A549 (cell line): ENCODE measurements around the gene TREX2. TPM values are rescaled to one million over a fixed set of nuclear protein-coding genes. Genes with fewer than 3 reads are reported as not detected.

Experiments used
- ATAC-seq, 2 experiments: fragments of 200-7000 bp in 1 of 2; fragments of >200 bp in 1 of 2; cut with Nextera tagmentation in 1 of 2; cut with Tn5 transposase in 1 of 2; 3 replicates each; pipeline versions ENCODE4 v1.8.0 to v1.9.1; 2018 to 2020; ENCODE audit warnings: mild to moderate bottlenecking in 1 of 2, moderate library complexity in 1 of 2
- CTCF ChIA-PET: fragments of 300-600 bp; sonication (Branson Sonifier 250); formaldehyde crosslinking; extraction: SDS; loops from one replicate; lab custom pipeline; 2021; ENCODE audit warnings: antibody characterized with exemption, inconsistent platforms; lab: Yijun Ruan, JAX
- POLR2A ChIA-PET: fragments of 350-600 bp; formaldehyde crosslinking; extraction: SDS; loops from one replicate; lab custom pipeline; 2021; ENCODE audit warnings: antibody characterized with exemption, inconsistent platforms; lab: Yijun Ruan, JAX
- DNase-seq, 2 experiments: peaks; one replicate each; pipeline versions ENCODE4 v3.0.0 to v3.0.0-alpha.2; 2011 to 2016; ENCODE audit warnings: low read depth in 1 of 2, low spot score in 1 of 2
- FAIRE-seq: peaks from 2 replicates; lab custom pipeline; 2011; peaks lifted over from hg19 to GRCh38; lab: Jason Lieb, UNC
- H3K27ac ChIP-seq, 2 experiments: fragments of >200 bp; sonication (Bioruptor Twin); formaldehyde crosslinking; 3 replicates each; pipeline ENCODE4 v1.5.1; 2016 to 2017
- H3K4me1 ChIP-seq: fragments of >200 bp; sonication (Bioruptor Twin); formaldehyde crosslinking; 3 replicates; pipeline ENCODE4 v1.6.1; 2016
- H3K4me2 ChIP-seq: fragments of >200 bp; sonication (Bioruptor Twin); formaldehyde crosslinking; 3 replicates; pipeline ENCODE4 v1.6.1; 2016
- H3K4me3 ChIP-seq: fragments of >200 bp; sonication (Bioruptor Twin); formaldehyde crosslinking; 3 replicates; pipeline ENCODE4 v1.5.1; 2016
- H3K9me3 ChIP-seq: fragments of >200 bp; sonication (Bioruptor Twin); formaldehyde crosslinking; 3 replicates; pipeline ENCODE4 v1.6.1; 2016
- BHLHE40 ChIP-seq: IDR thresholded peaks from 2 replicates; pipeline ENCODE4 v1.6.1; 2012; ENCODE audit warnings: low read depth, low read length, inconsistent platforms
- CHD2 ChIP-seq: fragments of 150-350 bp; IDR thresholded peaks from 2 replicates; pipeline ENCODE4 v1.6.1; 2014; ENCODE audit warnings: low read length; ENCODE audit not compliant: partially characterized antibody
- EP300 ChIP-seq, 2 experiments: fragments of >200 bp; sonication (Bioruptor Twin); formaldehyde crosslinking; IDR thresholded peaks; 2 replicates in 1 of 2; 3 replicates in 1 of 2; pipeline ENCODE4 v1.6.1; 2016 to 2017
- ESRRA ChIP-seq: fragments of 150-350 bp; IDR thresholded peaks from 2 replicates; pipeline ENCODE4 v1.6.1; 2014; ENCODE audit warnings: mild to moderate bottlenecking, low read length, borderline replicate concordance
- FOSL2 ChIP-seq, 2 experiments: fragments of 450-650 bp in 1 of 2; fragments of >200 bp in 1 of 2; sonication (Bioruptor Twin) in 1 of 2; formaldehyde crosslinking; IDR thresholded peaks; 2 replicates each; pipeline versions ENCODE4 v1.5.0 to v1.6.1; 2016 to 2020; ENCODE audit warnings: mild to moderate bottlenecking in 1 of 2, moderate library complexity in 1 of 2
- HDAC2 ChIP-seq: fragments of 200-600 bp; sonication (generic); IDR thresholded peaks from 2 replicates; pipeline ENCODE4 v1.6.1; 2016
- HEYL ChIP-seq: fragments of 250-450 bp; sonication (Bioruptor Pico); IDR thresholded peaks from 2 replicates; pipeline ENCODE4 v1.8.0; 2021; ENCODE audit warnings: mild to moderate bottlenecking, moderate library complexity
- KDM1A ChIP-seq: fragments of 200-600 bp; sonication (generic); IDR thresholded peaks from 2 replicates; pipeline ENCODE4 v1.6.1; 2016; ENCODE audit warnings: low read depth, mild to moderate bottlenecking
- KDM5A ChIP-seq: fragments of 200-600 bp; sonication (generic); IDR thresholded peaks from 2 replicates; pipeline ENCODE4 v1.6.1; 2016; ENCODE audit warnings: antibody characterized with exemption, mild to moderate bottlenecking
- MAFK ChIP-seq: fragments of 450-650 bp; IDR thresholded peaks from 2 replicates; pipeline ENCODE4 v1.6.1; 2014; ENCODE audit not compliant: partially characterized antibody
- MAZ ChIP-seq: fragments of 150-350 bp; IDR thresholded peaks from 2 replicates; pipeline ENCODE4 v1.6.1; 2014; ENCODE audit warnings: antibody characterized with exemption, low read depth, low read length, borderline replicate concordance
- NFE2L2 ChIP-seq: fragments of 150-350 bp; conservative IDR thresholded peaks from 2 replicates; pipeline ENCODE4 v1.6.1; 2014; ENCODE audit warnings: low read length
- NPAS2 ChIP-seq: fragments of 250-450 bp; sonication (Bioruptor Pico); IDR thresholded peaks from 2 replicates; pipeline ENCODE4 v1.8.0; 2022; ENCODE audit warnings: mild to moderate bottlenecking, moderate library complexity, borderline replicate concordance
- PHF8 ChIP-seq: fragments of 200-600 bp; sonication (generic); IDR thresholded peaks from 2 replicates; pipeline ENCODE4 v1.6.1; 2016; ENCODE audit warnings: low read depth, mild to moderate bottlenecking, antibody characterized with exemption, moderate library complexity, borderline replicate concordance
- POLR2A ChIP-seq: IDR thresholded peaks from 2 replicates; pipeline ENCODE4 v1.6.1; 2012; ENCODE audit warnings: mild to moderate bottlenecking, low read length
- POLR2AphosphoS2 ChIP-seq: conservative IDR thresholded peaks from 2 replicates; pipeline ENCODE4 v1.6.1; 2012; ENCODE audit warnings: low read length, improper control_type of control experiment, inconsistent platforms
- RAD21 ChIP-seq, 2 experiments: fragments of >200 bp in 1 of 2; sonication (Bioruptor Twin) in 1 of 2; formaldehyde crosslinking in 1 of 2; IDR thresholded peaks in 1 of 2; conservative IDR thresholded peaks in 1 of 2; 2 replicates in 1 of 2; 3 replicates in 1 of 2; pipeline ENCODE4 v1.6.1; 2012 to 2018; ENCODE audit warnings: inconsistent platforms in 1 of 2
- TFCP2L1 ChIP-seq: fragments of 250-450 bp; sonication (Bioruptor Pico); IDR thresholded peaks from 2 replicates; pipeline ENCODE4 v1.5.0; 2021; ENCODE audit warnings: mild to moderate bottlenecking
- TP53 ChIP-seq: fragments of 250-450 bp; sonication (Bioruptor Pico); IDR thresholded peaks from 2 replicates; pipeline ENCODE4 v1.5.0; 2021; ENCODE audit warnings: mild to moderate bottlenecking, moderate library complexity
- ZC3H11A ChIP-seq: fragments of 450-650 bp; IDR thresholded peaks from 2 replicates; pipeline ENCODE4 v1.6.1; 2014; ENCODE audit warnings: antibody characterized with exemption, mild to moderate bottlenecking
- ZSCAN20 ChIP-seq: fragments of 250-450 bp; sonication (Bioruptor Pico); IDR thresholded peaks from 2 replicates; pipeline ENCODE4 v1.8.0; 2022; ENCODE audit warnings: mild to moderate bottlenecking, moderate library complexity
- WGBS: methylation state at CpG from one replicate; pipeline ENCODE4 v1.1.6; 2017; ENCODE audit errors: missing lambda C conversion rate; 5-methylcytosine and 5-hydroxymethylcytosine counted together
- polyA minus RNA-seq: library from RNA; depleted of rRNA, polyadenylated mRNA; stranded (reverse); fragments of >200 nt; gene quantifications from 2 replicates; pipeline ENCODE4 v1.2.3, GENCODE V29; 2011; rRNA and poly(A)+ RNA removed
- polyA plus RNA-seq, 4 experiments: library from polyadenylated mRNA; depleted of rRNA in 3 of 4; stranded (reverse); fragments of >200 nt; fragmentation: RNase III in 1 of 4; extraction: RNeasy Plus Mini Kit Qiagen cat#74134 plus additional on column Dnase treatment in 1 of 4; gene quantifications; 2 replicates in 3 of 4; 3 replicates in 1 of 4; pipeline ENCODE4 v1.2.3, GENCODE V29; 2011 to 2017
- TF ChIP-seq, protein P1 (sequence below): fragments of 200-600 bp; sonication (generic); IDR thresholded peaks from 2 replicates; pipeline ENCODE4 v1.6.1; 2016; ENCODE audit warnings: antibody characterized with exemption, mild to moderate bottlenecking, moderate library complexity
- TF ChIP-seq, protein P2 (sequence below): fragments of 450-650 bp; IDR thresholded peaks from 2 replicates; pipeline ENCODE4 v1.6.1; 2014; ENCODE audit warnings: antibody characterized with exemption
- TF ChIP-seq, protein P3 (sequence below): fragments of 150-350 bp; IDR thresholded peaks from 2 replicates; pipeline ENCODE4 v1.6.1; 2014; ENCODE audit warnings: low read depth, mild to moderate bottlenecking, low read length
- TF ChIP-seq, protein P4 (sequence below): IDR thresholded peaks from 2 replicates; pipeline ENCODE4 v1.6.1; 2012
- TF ChIP-seq, protein P5 (sequence below): fragments of >200 bp; sonication (Bioruptor Twin); formaldehyde crosslinking; IDR thresholded peaks from 3 replicates; pipeline ENCODE4 v1.5.1; 2016
- TF ChIP-seq, protein P6 (sequence below): fragments of >200 bp; sonication (Bioruptor Twin); formaldehyde crosslinking; IDR thresholded peaks from 2 replicates; pipeline ENCODE4 v1.6.1; 2016

TREX2 gene, protein sequence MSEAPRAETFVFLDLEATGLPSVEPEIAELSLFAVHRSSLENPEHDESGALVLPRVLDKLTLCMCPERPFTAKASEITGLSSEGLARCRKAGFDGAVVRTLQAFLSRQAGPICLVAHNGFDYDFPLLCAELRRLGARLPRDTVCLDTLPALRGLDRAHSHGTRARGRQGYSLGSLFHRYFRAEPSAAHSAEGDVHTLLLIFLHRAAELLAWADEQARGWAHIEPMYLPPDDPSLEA
- polyA plus RNA-seq (2011; rRNA removed), result 0.27 and 0.32 TPM in 2 replicates
- polyA plus RNA-seq (2012; cell fraction: cytosol; rRNA removed), result 2.5 and 3.3 TPM in 2 replicates
- polyA plus RNA-seq (2012; cell fraction: nucleus; rRNA removed), result 14.0 and 21.3 TPM in 2 replicates
- polyA plus RNA-seq (2017; fragmentation: RNase III; extraction: RNeasy Plus Mini Kit Qiagen cat#74134 plus additional on column Dnase treatment), result 0.94 to 1.2 TPM (median 0.99 TPM) in 3 replicates
- polyA minus RNA-seq, result 0.17 and 0.73 TPM in 2 replicates

DNA sequence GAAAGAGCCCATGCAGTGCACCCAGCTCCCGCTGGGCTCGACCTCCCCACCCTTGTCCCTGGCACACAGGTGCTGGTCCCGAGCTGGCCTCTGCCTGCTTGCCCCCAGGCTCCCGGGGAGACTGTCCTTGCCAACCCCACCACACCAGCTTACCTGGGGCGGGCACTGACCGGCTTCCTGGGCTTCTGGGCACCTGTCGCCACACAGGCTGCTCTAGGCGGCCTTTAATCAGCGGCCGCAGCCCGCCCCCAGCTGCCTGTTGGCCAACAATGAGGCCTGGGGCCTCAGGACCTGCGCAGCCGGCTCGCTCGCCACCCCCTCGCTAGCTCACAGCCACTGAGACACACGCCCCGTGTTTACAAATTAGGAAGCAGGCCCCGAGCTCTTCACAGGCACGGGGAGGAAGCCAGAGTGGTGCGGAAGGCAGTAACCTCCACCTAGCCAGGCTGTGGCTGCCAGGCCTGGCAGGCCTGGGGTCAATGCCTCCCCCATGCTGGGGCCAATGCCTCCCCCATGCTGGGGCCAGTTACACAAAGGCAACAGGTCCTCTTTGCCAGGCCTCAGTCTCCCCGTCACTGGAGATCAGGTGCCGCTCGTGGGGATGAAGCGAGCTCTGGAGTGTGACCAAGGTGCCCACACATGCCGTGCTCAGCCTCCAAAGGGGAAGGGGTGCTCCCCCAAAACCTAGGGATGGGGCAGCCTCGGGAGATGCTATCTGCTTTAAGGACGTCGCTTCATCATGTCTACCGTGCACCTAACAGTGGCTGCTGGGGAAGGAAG is at the start of gene TREX2:
Gene TREX2 (minus strand): TSS at position 201 of the 780 bp plus-strand sequence. CDS start 626 bp downstream, outside the sequence.
- ATAC-seq (no peak), DNase-seq (no peak), FAIRE-seq (no peak)
- no peak within 1 kb of the TSS for H3K27ac ChIP-seq
- H3K4me2 ChIP-seq, result no peak within 1 kb of the TSS
- TF ChIP-seq RAD21 (conservative IDR thresholded peaks at IDR 0.05 in 1 of 2, IDR thresholded peaks at IDR 0.05 in 1 of 2) (no peak), KDM1A (no peak), POLR2A (no peak), HDAC2 (no peak), PHF8 (no peak), ESRRA (no peak), MAZ (no peak), EP300 (IDR thresholded peaks at IDR 0.05) (no peak), TP53 (CRISPR knock-in tag) (no peak), HEYL (no peak), CHD2 (no peak), FOSL2 (IDR thresholded peaks at IDR 0.05) (no peak), FOSL2 (CRISPR knock-in tag; IDR thresholded peaks at IDR 0.05) (no peak), POLR2AphosphoS2 (no peak)
- TF ChIP-seq, protein P1, sequence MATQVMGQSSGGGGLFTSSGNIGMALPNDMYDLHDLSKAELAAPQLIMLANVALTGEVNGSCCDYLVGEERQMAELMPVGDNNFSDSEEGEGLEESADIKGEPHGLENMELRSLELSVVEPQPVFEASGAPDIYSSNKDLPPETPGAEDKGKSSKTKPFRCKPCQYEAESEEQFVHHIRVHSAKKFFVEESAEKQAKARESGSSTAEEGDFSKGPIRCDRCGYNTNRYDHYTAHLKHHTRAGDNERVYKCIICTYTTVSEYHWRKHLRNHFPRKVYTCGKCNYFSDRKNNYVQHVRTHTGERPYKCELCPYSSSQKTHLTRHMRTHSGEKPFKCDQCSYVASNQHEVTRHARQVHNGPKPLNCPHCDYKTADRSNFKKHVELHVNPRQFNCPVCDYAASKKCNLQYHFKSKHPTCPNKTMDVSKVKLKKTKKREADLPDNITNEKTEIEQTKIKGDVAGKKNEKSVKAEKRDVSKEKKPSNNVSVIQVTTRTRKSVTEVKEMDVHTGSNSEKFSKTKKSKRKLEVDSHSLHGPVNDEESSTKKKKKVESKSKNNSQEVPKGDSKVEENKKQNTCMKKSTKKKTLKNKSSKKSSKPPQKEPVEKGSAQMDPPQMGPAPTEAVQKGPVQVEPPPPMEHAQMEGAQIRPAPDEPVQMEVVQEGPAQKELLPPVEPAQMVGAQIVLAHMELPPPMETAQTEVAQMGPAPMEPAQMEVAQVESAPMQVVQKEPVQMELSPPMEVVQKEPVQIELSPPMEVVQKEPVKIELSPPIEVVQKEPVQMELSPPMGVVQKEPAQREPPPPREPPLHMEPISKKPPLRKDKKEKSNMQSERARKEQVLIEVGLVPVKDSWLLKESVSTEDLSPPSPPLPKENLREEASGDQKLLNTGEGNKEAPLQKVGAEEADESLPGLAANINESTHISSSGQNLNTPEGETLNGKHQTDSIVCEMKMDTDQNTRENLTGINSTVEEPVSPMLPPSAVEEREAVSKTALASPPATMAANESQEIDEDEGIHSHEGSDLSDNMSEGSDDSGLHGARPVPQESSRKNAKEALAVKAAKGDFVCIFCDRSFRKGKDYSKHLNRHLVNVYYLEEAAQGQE, result no peak
- TF ChIP-seq, protein P2, sequence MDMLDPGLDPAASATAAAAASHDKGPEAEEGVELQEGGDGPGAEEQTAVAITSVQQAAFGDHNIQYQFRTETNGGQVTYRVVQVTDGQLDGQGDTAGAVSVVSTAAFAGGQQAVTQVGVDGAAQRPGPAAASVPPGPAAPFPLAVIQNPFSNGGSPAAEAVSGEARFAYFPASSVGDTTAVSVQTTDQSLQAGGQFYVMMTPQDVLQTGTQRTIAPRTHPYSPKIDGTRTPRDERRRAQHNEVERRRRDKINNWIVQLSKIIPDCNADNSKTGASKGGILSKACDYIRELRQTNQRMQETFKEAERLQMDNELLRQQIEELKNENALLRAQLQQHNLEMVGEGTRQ, result no peak
- TF ChIP-seq, protein P3, sequence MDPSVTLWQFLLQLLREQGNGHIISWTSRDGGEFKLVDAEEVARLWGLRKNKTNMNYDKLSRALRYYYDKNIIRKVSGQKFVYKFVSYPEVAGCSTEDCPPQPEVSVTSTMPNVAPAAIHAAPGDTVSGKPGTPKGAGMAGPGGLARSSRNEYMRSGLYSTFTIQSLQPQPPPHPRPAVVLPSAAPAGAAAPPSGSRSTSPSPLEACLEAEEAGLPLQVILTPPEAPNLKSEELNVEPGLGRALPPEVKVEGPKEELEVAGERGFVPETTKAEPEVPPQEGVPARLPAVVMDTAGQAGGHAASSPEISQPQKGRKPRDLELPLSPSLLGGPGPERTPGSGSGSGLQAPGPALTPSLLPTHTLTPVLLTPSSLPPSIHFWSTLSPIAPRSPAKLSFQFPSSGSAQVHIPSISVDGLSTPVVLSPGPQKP, result no peak
- TF ChIP-seq, protein P4, sequence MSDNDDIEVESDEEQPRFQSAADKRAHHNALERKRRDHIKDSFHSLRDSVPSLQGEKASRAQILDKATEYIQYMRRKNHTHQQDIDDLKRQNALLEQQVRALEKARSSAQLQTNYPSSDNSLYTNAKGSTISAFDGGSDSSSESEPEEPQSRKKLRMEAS, result no peak
- no peak within 1 kb of the TSS for H3K4me3 ChIP-seq
- POLR2A ChIA-PET, result interaction anchor here (0.5 kb wide), 1 partner anchor 268 kb away, joined by 3 read pairs; no protein-coding TSS in a partner anchor
- H3K4me1 ChIP-seq, result no peaks in the 10 kb centered on the region
- no peaks in the 10 kb centered on the region for H3K9me3 ChIP-seq
- 97% methylated on average over 13 of the region's 30 CpGs for WGBS
- CTCF ChIA-PET, result interaction anchor here (0.6 to 2.7 kb wide), 5 partner anchors 12 to 492 kb away, joined by 3 to 13 read pairs (median 3); no protein-coding TSS in a partner anchor

DNA sequence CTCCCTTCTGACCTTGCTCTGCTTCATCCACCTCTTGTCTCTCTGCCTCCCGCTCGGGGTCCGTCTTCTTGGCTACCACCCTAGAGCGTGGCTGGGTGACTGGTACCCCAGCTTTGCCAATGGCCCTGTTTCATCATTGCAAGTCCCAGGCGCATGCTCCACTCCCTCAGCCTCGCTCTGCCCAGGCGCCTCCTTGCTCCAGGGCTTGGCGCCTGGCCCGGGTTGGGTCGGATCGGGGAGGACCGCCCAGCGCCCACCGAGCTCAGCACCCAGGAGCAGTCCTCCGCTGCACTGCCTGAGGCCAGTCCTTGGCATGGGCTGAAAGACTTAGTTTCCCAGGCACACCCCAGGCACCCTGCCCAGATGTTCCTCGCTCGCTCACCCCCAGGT is 49.5 kb upstream of the TREX2 start:
- no peak for FAIRE-seq
- Histone ChIP-seq H3K4me2 (no peak overlapping the region), H3K4me1 (no peaks in the 10 kb centered on the region), H3K27ac (no peak overlapping the region), H3K4me3 (no peak overlapping the region), H3K9me3 (no peaks in the 10 kb centered on the region)
- WGBS, result 32% methylated on average over 7 of the region's 17 CpGs
- peak in 1 of 2 experiments; percentile 14; a peak in 2 of 6 replicates for ATAC-seq
- ChIA-PET CTCF (interaction anchor here (1.7 to 4.1 kb wide), 2 partner anchors 12 to 35 kb away, joined by 5 to 30 read pairs; no protein-coding TSS in a partner anchor), POLR2A (no interaction called here)
- DNase-seq, result no peak
- TF ChIP-seq NPAS2 (CRISPR knock-in tag) (no peak), HEYL (no peak), NFE2L2 (no peak), KDM5A (no peak), ZC3H11A (no peak), ZSCAN20 (CRISPR knock-in tag) (no peak), MAFK (no peak), BHLHE40 (no peak), TFCP2L1 (no peak)
- TF ChIP-seq, protein P5, sequence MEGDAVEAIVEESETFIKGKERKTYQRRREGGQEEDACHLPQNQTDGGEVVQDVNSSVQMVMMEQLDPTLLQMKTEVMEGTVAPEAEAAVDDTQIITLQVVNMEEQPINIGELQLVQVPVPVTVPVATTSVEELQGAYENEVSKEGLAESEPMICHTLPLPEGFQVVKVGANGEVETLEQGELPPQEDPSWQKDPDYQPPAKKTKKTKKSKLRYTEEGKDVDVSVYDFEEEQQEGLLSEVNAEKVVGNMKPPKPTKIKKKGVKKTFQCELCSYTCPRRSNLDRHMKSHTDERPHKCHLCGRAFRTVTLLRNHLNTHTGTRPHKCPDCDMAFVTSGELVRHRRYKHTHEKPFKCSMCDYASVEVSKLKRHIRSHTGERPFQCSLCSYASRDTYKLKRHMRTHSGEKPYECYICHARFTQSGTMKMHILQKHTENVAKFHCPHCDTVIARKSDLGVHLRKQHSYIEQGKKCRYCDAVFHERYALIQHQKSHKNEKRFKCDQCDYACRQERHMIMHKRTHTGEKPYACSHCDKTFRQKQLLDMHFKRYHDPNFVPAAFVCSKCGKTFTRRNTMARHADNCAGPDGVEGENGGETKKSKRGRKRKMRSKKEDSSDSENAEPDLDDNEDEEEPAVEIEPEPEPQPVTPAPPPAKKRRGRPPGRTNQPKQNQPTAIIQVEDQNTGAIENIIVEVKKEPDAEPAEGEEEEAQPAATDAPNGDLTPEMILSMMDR, result no peak
- TF ChIP-seq, protein P6, sequence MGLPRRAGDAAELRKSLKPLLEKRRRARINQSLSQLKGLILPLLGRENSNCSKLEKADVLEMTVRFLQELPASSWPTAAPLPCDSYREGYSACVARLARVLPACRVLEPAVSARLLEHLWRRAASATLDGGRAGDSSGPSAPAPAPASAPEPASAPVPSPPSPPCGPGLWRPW, result no peak
